Measurements from ENCODE around the gene ELAVL2.

The ELAVL2 gene

DNA sequence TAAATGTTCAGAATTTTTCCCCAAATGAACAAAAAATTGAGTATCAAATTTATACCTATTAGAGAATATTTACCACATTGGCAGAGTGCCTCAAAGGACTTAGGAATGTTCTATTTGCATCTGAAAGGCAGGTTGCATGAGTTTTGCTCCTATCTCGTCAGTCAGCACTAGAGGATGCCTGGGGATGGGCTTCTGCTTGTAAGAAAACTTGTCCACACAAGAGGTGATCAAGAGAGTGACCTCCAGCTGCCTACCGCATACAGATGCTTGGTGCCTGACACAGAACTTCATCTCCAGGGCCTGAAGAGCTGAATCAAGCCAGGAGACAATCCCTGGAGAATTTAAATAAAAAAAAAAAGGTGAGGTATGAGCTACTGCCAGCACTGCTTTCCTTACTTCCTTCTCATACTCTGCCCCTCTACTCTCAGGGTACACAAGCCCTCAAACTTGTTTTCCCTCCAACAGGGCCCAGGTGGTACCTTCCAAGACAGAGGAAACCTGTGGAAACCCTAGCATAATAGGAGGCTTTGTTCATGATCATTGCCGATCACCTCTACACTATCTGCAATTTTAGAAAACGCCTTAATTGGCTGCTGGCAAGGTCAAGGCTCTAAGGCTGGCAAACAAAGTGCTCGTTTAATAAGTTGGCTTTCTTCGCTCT, 166.6 kb downstream of the ELAVL2 start:
- DNase-seq (ENCODE audit: low spot score): no peak

DNA sequence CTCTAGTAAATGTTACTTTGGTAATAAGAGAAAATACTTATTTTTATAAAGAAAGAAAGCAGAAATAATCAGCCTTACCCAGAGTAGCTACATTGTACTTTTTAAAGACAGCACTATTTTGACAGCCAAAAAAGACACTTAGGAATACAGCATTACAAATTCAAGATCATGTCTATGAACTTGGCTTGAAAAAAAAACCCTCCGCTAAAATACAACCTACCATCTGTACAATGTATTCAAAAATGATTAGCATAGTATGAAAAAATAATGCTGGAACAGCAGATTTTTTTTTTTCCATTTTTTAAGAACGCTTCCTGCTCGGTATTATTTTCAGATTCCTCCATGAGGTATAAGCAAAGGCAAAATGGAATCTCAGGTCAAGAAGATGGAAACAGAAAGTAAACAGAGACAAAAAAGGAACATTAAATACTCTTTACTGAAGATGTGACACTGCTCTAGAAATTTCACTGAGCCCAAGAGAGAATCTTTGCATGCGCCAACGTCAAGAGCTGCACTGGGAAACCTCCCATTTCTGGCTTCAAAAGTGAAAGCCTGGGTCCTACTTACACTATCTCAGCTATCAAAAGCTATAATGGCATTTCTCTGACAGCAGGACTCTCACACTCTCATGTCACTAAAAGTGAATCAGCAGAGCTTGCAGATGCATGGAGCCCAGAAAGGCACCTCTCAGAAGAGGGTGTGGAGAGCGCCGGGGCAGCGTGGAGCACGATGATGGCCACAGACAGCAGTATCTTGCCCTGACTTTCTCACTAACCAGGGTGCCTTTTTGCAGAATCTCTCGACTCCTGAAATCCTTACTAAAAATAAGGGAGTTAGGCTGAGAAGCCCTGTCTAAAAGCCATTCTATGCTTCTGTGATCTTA, 167.4 kb downstream of the ELAVL2 start:
- DNase-seq (ENCODE audit: low spot score): no peak

- no peak for DNase-seq (ENCODE audit: low spot score)
Measured at GRCh38 chr9:23651051-23651450, 175.0 kb downstream of the ELAVL2 start.

DNA sequence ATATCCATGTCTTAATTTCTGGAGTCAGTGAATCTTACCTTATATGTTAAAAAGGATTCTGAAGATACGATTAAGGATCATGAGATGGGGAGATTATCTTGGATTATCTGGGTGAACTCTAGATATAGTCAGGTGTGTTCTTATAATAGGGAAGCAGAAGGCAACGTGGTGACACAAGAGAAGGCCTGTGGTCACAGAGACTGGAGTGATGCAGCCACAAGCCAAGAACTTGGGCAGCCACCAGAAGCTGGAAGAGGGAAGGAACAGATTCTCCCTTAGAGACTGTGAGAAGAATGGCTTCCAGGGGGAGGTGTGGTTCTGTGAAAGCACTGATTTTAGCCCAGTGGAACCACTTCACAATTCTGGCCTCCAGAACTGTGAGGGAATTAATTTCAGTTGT, 177.4 kb downstream of the ELAVL2 start:
- no peak for DNase-seq (ENCODE audit: low spot score)

DNA sequence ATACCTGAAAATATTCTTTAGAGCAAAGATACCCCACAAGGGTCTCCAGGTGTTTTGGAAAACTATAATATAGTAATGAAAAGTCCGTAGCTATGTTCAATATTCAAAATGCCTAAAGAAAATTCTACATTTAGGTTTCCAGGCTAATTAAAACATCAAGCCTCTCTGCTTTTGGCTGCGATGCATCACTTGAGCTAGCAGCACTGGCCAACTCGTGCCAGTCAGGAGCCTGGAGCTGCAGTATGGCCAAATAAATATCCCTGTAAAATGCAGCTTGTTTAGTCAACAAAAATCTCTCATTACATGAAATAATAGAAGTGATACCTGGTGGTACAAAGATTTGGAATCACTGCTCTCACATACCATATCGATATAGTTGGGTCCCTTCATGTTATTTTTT, 181.1 kb downstream of the ELAVL2 start:
- no peak for DNase-seq (ENCODE audit: low spot score)

DNA sequence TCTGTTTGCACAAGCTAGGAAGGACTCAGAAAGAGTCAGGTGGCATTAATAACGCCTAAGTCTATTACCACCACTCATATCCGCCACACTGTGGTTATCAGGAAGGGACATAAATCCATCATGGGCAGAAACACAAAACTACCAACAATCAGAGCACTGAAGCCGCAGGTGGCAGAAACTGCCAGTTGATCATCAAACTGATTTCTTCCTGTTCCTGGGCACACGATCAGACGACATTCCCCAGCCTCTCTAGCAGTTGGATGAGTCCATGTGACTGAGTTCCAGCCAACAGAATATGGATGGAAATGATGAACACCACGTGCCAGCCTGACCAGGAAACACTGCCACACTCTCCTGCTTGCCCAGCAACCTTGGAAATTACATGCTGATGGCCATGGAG, 181.7 kb downstream of the ELAVL2 start:
- no peak for DNase-seq (ENCODE audit: low spot score)

DNA sequence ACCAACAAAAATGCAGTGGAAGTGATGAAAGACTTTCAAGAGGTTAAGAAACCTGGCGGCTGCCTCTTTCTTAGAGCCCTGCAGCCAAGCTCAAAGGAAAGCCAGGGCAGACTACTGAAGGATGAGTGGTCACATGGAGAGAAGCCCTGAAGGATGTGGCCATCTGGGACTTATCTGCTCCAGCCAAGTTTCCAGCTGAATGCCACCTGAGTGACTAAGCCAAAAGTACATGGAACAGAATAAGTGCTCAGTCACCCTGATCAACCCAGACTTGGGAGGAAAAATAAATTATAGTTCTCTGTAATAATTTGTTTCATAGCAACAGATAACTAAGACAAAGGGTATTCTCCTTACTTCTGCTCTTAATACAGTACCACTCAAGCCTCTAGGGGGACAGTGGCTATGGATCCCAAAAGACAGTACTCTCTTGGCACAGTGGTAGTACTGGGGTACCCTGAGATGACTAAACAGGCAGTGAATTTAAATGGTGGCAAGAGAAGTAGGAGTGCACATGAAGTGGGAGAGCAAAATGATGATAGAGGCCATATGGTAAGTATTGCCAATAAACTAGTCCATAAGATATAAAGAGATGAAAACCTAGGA, 182.3 kb downstream of the ELAVL2 start:
- no peak for DNase-seq (ENCODE audit: low spot score)

Data from left forelimb (tissue), 1 donor.